GM21717 (cell line): ENCODE results near the gene CIROP.

Experiments used
- ATAC-seq: cut with Tn5 transposase; IDR thresholded peaks from one replicate; pipeline ENCODE4 v1.9.1; 2021; ENCODE audit warnings: mild to moderate bottlenecking, moderate library complexity; ENCODE audit not compliant: unreplicated experiment

Gene CIROP

DNA sequence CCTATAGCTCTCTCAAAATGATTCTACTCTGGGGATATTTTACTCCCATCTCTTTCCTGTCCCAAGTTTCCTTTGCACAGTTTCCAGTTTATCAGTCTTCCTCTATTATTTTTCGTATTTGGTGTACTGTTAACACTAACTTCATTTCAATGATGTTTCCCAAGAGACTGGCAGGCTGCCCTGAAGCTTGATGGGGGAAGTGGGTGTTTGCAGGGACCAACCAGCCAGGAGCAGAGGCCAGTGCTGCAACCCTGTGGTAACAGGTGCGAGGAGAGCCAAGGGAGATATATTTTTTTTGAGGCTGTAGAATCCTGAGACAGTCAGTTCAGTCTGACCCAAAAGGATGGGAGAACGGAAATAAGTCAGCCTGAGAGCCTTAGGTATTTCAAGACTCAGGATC lies 26.1 kb upstream of the CIROP start:
- ATAC-seq, result no peak

GRCh38 chr14:23129759-23130316 lies 25.0 kb upstream of the CIROP start:
- ATAC-seq, result no peak

DNA sequence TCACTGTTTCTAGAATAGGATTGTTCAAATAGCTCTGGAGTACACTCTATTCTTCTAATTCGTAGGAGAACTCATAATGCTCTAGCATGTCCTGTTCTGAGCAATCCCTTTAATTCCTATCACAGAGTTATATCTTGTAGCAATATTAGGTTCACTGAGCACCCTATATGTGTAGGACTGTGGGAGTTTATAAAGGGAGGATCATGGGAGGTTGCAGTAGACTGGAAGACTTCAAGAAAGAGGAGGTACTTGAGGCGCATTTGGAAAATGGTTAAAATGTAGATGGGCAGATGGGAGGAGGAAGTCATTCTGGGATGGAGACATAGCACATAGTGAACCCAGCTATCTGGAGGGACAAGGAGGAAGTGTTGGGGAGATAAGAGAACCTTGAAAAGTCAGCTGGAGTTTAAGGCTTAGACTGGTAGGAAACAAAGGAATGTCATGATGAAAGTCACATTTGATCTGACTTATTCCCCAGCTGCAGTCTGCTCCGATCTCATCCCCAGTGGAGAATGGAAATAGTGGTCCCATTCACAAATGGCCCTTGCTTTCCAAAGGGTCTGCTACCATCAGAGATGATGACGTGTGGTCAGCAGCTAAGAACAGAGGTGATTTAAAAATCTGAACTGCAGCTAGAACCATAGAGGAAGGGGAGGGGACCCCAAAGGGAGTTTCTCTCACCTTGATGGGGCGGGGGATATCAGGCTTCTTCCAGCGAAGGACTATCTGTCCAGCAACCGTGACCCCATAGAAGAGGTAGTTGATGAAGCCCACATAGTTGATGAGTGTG lies 24.4 kb upstream of the CIROP start:
- ATAC-seq, result no peak

DNA sequence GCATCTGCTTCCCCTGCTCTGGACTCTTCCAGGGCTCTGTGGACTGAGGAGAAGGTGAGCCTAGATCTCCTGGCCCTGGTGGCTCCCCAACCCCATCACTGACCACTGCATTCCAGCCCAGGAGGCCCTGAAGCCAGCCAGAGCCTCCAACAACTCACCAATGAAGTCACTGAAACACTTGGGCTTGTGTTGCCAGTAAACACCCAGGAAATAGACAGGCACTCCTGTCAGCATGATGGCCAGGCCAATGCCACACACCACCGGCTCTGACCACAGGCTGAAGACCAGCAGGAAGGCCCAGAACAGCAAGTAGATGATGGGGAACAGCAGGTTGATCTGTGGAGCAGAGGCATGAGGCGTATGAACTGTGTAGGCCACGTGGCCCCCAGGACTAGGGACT lies 23.1 kb upstream of the CIROP start:
- no peak for ATAC-seq

- no peak for ATAC-seq
Observed at GRCh38 chr14:23126548-23127278, 21.9 kb upstream of the CIROP start.

- no peak for ATAC-seq
Observed at GRCh38 chr14:23125933-23126524, 21.2 kb upstream of the CIROP start.

DNA sequence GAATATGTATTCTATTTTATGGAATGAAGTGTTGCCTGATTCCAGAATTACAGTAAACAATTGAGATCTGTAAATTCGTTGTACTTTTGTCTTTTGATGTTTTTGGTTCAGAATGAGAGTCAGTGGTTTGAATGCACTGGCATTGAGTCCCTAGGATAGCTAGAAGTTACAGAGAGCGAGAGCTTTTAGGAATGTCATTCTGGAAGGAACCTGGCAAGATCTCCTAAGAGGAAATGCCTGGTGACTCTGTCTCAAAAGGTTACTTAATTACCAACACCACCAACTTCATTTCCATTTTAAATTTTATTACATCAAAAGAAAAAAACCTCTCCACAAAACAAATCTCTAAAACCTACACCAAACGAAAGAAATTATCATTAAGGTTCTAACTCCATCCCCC lies 20.2 kb upstream of the CIROP start:
- no peak for ATAC-seq

GRCh38 chr14:23124337-23124954 lies 19.7 kb upstream of the CIROP start:
- ATAC-seq, result no peak

GRCh38 chr14:23123419-23123818 lies 18.6 kb upstream of the CIROP start:
- no peak for ATAC-seq

GRCh38 chr14:23122086-23122485 lies 17.3 kb upstream of the CIROP start:
- no peak for ATAC-seq

DNA sequence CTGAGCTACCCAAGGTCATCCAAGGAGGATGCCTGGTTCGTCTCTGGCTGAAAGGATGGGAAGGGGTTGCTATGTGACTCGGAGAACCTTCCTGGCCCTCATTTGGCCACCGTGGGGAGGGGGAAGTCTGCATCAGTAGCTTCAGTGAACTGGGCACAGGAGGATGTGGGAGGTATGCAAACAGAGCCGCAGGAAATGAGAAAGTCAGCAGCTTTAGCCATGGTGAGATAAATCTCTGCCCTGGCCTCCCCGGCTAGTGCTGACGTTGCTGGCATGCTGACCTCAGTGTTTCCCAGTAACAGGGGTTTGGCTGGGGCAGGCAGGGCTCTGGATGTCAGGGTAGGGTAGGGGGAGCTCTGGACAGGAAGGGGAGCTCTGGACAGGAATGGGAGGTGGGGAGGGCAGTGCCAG lies 16.6 kb upstream of the CIROP start:
- ATAC-seq, result no peak

DNA sequence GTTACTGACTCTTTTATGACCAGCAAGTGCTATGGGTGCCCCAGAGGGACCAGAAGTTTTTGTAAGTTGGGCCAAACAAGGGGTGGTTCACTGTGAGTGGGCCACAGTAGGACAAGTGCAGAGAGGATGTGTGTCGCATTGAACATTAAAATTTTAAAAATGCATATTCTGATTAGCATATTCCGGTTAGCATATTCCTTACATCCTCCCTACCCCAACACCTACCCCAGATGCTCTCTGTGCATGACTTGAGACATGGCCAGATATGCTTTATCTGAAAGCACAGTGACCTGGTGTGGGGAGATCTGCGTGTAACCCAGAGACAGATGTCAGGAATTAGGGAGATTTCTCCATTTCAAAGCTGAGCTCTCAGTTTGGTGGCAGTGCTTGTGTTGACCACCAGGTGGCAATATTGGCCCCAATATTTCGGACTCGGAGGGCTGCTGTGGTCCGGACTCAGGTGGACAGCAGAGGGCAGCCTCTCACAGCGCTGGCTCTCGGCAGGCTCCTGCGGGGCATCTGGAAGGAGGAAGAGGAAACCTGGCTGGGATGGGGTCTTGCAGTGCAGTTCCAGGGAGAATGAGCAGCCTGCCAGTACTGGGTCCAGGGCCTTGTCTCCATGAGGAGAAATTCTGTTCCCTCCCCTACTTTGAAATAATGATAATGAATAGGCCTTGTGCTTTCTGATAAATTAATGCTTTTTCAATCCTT lies 15.9 kb upstream of the CIROP start:
- no peak for ATAC-seq

GRCh38 chr14:23119363-23120327 lies 14.9 kb upstream of the CIROP start:
- ATAC-seq, result no peak

DNA sequence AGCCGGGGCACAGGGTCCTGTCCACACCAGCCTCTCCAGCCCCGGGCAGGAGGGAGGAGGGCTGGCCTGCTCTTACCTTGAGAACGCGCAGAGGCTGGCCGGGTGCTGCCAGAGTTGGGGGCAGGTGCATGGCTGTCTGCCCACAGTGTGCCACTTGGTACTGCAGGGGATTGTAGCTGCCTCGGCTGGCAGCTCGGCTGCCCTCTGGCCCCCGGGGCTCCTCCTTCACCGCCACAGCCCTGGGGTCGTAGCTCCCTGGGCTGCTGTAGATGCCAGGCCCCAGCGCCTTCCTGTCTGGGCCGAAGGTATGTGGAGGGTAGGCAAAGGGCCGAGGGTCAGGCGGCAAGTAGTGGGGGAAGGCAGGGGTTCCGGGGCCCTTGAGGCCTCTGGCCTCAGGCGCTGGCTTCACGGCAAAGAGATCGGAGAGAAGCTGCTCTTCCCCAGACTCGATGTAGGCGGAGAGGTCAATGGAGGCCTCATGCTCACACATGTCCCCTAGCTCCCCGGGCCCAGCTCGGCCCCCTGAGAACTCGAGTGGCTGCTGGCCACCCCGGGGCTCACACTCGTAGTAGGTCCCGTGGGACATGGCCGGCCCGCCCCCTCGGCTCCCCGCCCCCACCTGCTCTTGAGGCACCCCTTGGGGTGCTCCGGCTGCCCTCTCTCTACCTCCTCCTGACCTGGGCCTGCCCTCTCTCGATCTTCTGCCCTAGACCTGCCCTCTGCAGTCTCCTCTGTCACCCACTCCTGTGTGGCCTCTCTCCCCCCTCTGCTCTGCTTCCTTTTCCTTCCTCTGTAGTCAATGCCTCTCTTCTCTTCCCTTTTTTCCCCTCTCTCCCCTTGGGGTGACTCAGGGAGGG lies 13.9 kb upstream of the CIROP start, which contains the start of gene CEBPE:
Gene CEBPE, minus strand, starts transcription at position 750 of the 857 bp plus-strand sequence. Its CDS starts 164 bp downstream, at position 586.
- ATAC-seq, result no peak

DNA sequence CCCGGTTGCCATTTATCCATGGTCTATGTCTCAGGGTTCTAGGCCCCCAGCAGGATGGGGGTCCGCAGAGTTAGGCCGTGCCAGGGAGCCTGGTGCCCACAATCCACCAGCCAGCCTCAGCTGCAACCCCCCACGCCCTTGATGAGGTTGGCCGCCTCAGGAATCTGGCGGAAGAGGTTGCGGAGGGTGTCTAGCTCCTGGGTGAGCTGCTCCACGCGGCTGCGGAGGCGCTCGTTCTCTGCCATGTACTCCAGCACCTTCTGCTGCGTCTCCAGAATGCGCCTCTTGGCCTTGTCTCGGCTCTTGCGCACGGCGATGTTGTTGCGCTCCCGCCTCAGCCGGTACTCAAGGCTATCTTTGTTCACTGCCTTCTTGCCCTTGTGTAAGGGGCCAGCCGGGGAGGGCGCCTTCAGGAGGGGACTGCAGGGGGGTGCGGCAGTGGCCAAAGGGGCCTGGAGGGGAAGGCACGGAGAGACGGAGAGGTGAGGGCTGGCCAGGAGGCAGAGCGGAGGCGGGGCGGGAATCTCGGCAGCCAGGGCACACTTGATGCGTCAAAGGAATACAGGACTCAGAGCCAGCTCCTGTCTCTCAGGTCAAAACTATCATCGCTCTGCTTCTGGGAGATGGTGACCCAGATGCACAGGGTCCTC lies 12.7 kb upstream of the CIROP start:
- no peak for ATAC-seq

DNA sequence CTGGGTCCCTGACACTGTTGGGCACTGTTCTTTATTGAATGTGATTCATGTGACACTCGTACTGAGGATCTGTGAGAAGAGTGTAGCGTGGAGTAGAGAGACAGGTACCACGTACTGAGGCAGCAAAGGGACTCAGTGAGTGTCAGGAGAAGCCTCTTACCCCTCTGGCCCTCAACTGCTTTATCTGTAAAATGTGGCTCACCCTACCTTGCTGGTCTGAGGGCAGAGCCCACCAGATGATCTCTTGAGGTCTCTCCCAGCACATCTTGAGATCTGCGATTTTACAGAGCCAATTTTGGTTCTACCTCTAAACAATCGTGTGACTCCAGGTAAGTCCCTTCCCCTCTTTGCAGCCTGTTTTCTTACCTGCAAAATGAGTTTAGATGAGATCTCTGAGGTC lies 11.1 kb upstream of the CIROP start:
- no peak for ATAC-seq

GRCh38 chr14:23115039-23115731 lies 10.4 kb upstream of the CIROP start:
- ATAC-seq, result no peak
